ENCODE data around the gene SLC26A3. TPM values are rescaled to one million over a fixed set of nuclear protein-coding genes. Genes with fewer than 3 reads are reported as not detected.

Gene SLC26A3
- total RNA-seq, 1 donor from 2014 or later, result not detected

- Histone ChIP-seq H3K36me3 (ENCODE audit: control insufficient read depth, insufficient read depth, low read length) (no peaks in the 10 kb centered on the region), H3K27me3 (ENCODE audit: control insufficient read depth, insufficient read depth, low read length) (no peaks in the 10 kb centered on the region), H3K4me3 (ENCODE audit: low read depth, low read length) (no peak overlapping the region)
- FAIRE-seq, result no peak
- no peak for TF ChIP-seq CTCF (IDR thresholded peaks at IDR 0.05; ENCODE audit: insufficient read depth, low read length, severe bottlenecking)
- no peak for DNase-seq (ENCODE audit: low read depth)
These were observed 10.5 kb upstream of the SLC26A3 start for GRCh38 chr7:107813524-107813923.

DNA sequence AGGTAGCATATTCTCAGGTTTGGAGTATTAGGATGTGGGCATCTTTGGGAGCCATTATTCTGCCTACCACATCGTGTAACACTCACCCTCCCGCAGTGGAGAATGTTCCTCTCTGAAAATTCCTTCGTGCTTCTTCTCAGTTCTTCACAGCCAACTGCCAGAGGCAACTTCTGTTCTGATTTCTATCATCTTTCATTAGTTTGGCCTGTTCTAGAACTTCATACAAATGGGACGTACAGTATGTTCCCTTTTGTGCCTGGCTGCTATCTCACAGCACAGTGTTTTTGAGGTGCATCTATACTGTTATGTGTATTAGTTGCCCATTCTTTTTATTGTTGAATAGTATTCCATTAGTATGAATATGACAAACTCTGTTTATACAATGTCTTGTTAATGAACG is 8.9 kb upstream of the SLC26A3 start:
- FAIRE-seq (no peak), DNase-seq (ENCODE audit: low read depth) (no peak)
- no peaks in the 10 kb centered on the region for H3K36me3 ChIP-seq (ENCODE audit: control insufficient read depth, insufficient read depth, low read length)
- H3K27me3 ChIP-seq (ENCODE audit: control insufficient read depth, insufficient read depth, low read length), result no peaks in the 10 kb centered on the region
- H3K4me3 ChIP-seq (ENCODE audit: low read depth, low read length), result no peak overlapping the region
- no peak for TF ChIP-seq CTCF (IDR thresholded peaks at IDR 0.05; ENCODE audit: insufficient read depth, low read length, severe bottlenecking)

GRCh38 chr7:107810626-107811025 is 7.6 kb upstream of the SLC26A3 start:
- DNase-seq (ENCODE audit: low read depth) (no peak), FAIRE-seq (no peak)
- Histone ChIP-seq H3K27me3 (ENCODE audit: control insufficient read depth, insufficient read depth, low read length) (no peaks in the 10 kb centered on the region), H3K36me3 (ENCODE audit: control insufficient read depth, insufficient read depth, low read length) (no peaks in the 10 kb centered on the region), H3K4me3 (ENCODE audit: low read depth, low read length) (no peak overlapping the region)
- TF ChIP-seq CTCF (IDR thresholded peaks at IDR 0.05; ENCODE audit: insufficient read depth, low read length, severe bottlenecking), result no peak

GRCh38 chr7:107809179-107809578 is 6.2 kb upstream of the SLC26A3 start:
- Histone ChIP-seq H3K27me3 (ENCODE audit: control insufficient read depth, insufficient read depth, low read length) (no peaks in the 10 kb centered on the region), H3K4me3 (ENCODE audit: low read depth, low read length) (no peak overlapping the region), H3K36me3 (ENCODE audit: control insufficient read depth, insufficient read depth, low read length) (no peaks in the 10 kb centered on the region)
- TF ChIP-seq CTCF (IDR thresholded peaks at IDR 0.05; ENCODE audit: insufficient read depth, low read length, severe bottlenecking), result no peak
- FAIRE-seq, result no peak
- DNase-seq (ENCODE audit: low read depth), result no peak

- Histone ChIP-seq H3K27me3 (ENCODE audit: control insufficient read depth, insufficient read depth, low read length) (no peaks in the 10 kb centered on the region), H3K4me3 (ENCODE audit: low read depth, low read length) (no peak overlapping the region), H3K36me3 (ENCODE audit: control insufficient read depth, insufficient read depth, low read length) (no peaks in the 10 kb centered on the region)
- DNase-seq (ENCODE audit: low read depth) (no peak), FAIRE-seq (no peak)
- TF ChIP-seq CTCF (IDR thresholded peaks at IDR 0.05; ENCODE audit: insufficient read depth, low read length, severe bottlenecking), result no peak
These were observed 3.3 kb downstream of the SLC26A3 start for GRCh38 chr7:107799647-107800264.

- H3K4me3 ChIP-seq (ENCODE audit: low read depth, low read length), result no peak overlapping the region
- no peak for FAIRE-seq
- no peaks in the 10 kb centered on the region for H3K27me3 ChIP-seq (ENCODE audit: control insufficient read depth, insufficient read depth, low read length)
- no peak for DNase-seq (ENCODE audit: low read depth)
- H3K36me3 ChIP-seq (ENCODE audit: control insufficient read depth, insufficient read depth, low read length), result no peaks in the 10 kb centered on the region
- TF ChIP-seq CTCF (IDR thresholded peaks at IDR 0.05; ENCODE audit: insufficient read depth, low read length, severe bottlenecking), result no peak
These were observed 10.7 kb downstream of the SLC26A3 start for GRCh38 chr7:107792364-107792763.

Data from bronchial epithelial cell (primary cell).